ENCODE results near the gene SRCIN1. TPM values are rescaled to one million over a fixed set of nuclear protein-coding genes. Genes with fewer than 3 reads are reported as not detected.

The SRCIN1 gene
- total RNA-seq, 1 experiment from 2014 or later, result 6.9 TPM

DNA sequence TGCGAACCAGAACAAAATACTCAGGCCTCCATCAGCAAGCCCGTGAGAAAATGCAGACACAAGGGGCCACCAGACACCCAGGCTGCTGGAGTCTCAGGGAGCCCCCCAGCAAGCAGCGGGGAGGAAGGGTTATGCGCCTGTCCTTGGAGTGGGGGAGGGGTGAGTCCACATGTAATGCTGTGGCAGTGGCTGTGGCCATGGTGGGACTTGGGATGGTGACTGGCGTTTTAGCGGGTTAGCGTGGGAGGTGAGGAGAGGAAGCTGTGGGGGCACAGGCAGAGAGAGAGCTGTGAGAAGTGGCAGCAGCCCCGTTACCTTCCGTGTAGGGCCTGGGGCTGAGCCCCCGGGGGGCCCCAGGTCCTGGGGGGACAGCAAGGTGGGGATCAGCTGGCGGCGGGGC is 58.3 kb downstream of the SRCIN1 start:
- H3K9me3 Mint-ChIP-seq, result no peaks in the 10 kb centered on the region
- H3K79me2 ChIP-seq (ENCODE audit: insufficient read depth, low read length), result no peaks in the 10 kb centered on the region
- no peak overlapping the region for H4K91ac ChIP-seq (ENCODE audit: insufficient read length, low read depth, low read length)
- H4K20me1 ChIP-seq (ENCODE audit: control insufficient read depth, insufficient read depth, insufficient read length), result no peaks in the 10 kb centered on the region
- no peak overlapping the region for H4K8ac ChIP-seq (replicated peaks; ENCODE audit: insufficient read length, low read depth, low read length)
- H3K4me1 ChIP-seq (ENCODE audit: insufficient read depth, low read length), result no peaks in the 10 kb centered on the region
- H3K56ac ChIP-seq (ENCODE audit: insufficient read length, low read depth, low read length), result no peak overlapping the region
- no peak overlapping the region for H2BK20ac ChIP-seq (ENCODE audit: low read depth, low read length, poor library complexity, severe bottlenecking)
- H3K27ac Mint-ChIP-seq, result no peak overlapping the region
- TF ChIP-seq CTCF (conservative IDR thresholded peaks at IDR 0.05), result no peak
- H2AFZ ChIP-seq (ENCODE audit: low read length), result no peak overlapping the region
- DNase-seq, result no peak
- H3K27me3 ChIP-seq (ENCODE audit: insufficient read depth, low read length), result no peaks in the 10 kb centered on the region
- H3K4me2 ChIP-seq (ENCODE audit: insufficient read depth, insufficient read length, low read length), result no peak overlapping the region
- H3K36me3 Mint-ChIP-seq (ENCODE audit: insufficient read depth in 1 of 3, low read depth in 3 of 3), result peaks cover 0 to 6% (median 0%) of the 10 kb centered on the region in 3 experiments; a peak in 4 of 7 replicates
- no peak overlapping the region for H2BK5ac ChIP-seq (ENCODE audit: insufficient read length, low read length)
- no peak overlapping the region for H2BK15ac ChIP-seq (ENCODE audit: low read depth, low read length)
- H3K4ac ChIP-seq (ENCODE audit: low read depth, low read length), result no peak overlapping the region
- H2AK5ac ChIP-seq (ENCODE audit: insufficient read length, low read length), result no peak overlapping the region
- no peak overlapping the region for H3K14ac ChIP-seq (ENCODE audit: insufficient read depth, low read length)
- no peak overlapping the region for H3K4me3 Mint-ChIP-seq
- H3K18ac ChIP-seq (ENCODE audit: insufficient read length, low read depth, low read length), result no peak overlapping the region
- no peaks in the 10 kb centered on the region for H3K79me1 ChIP-seq (ENCODE audit: insufficient read depth, low read depth, low read length, poor library complexity, severe bottlenecking)
- H3K23me2 ChIP-seq (ENCODE audit: insufficient read length, low read depth, low read length, poor library complexity, severe bottlenecking), result no peaks in the 10 kb centered on the region
- peaks cover 13 to 23% of the 10 kb centered on the region in 2 experiments for H3K4me1 Mint-ChIP-seq
- no peak overlapping the region for H3K23ac ChIP-seq (ENCODE audit: insufficient read length, low read depth, low read length)
- no peak overlapping the region for H3T11ph ChIP-seq (ENCODE audit: low read length)
- no peak overlapping the region for H2BK12ac ChIP-seq (ENCODE audit: insufficient read length, low read depth, low read length)
- no peak overlapping the region for H3K27ac ChIP-seq (ENCODE audit: insufficient read length, low read depth, low read length)
- H3K27me3 Mint-ChIP-seq (ENCODE audit: low read depth), result peaks cover 6% of the 10 kb centered on the region
- no peaks in the 10 kb centered on the region for H3K9me3 ChIP-seq (ENCODE audit: control insufficient read depth, low read depth, low read length)
- H4K5ac ChIP-seq (ENCODE audit: insufficient read length, low read depth, low read length), result no peak overlapping the region
- WGBS (ENCODE audit: extremely low coverage, insufficient read length, low lambda C conversion rate), result no CpG with 5 or more reads among the region's 12 CpGs
- H2BK120ac ChIP-seq (ENCODE audit: low read depth, low read length, poor library complexity, severe bottlenecking), result no peak overlapping the region
- no peak overlapping the region for H3K9ac ChIP-seq (ENCODE audit: extremely low read depth, insufficient read length, low read length)

Data from H9 (cell line).